HS-27A (cell line): Measurements from ENCODE around the gene OR52E8.

Source experiments
- DNase-seq: peaks from one replicate; pipeline ENCODE4 v3.0.0-alpha.2; 2012; ENCODE audit warnings: low read depth, missing footprints

OR52E8 gene

DNA sequence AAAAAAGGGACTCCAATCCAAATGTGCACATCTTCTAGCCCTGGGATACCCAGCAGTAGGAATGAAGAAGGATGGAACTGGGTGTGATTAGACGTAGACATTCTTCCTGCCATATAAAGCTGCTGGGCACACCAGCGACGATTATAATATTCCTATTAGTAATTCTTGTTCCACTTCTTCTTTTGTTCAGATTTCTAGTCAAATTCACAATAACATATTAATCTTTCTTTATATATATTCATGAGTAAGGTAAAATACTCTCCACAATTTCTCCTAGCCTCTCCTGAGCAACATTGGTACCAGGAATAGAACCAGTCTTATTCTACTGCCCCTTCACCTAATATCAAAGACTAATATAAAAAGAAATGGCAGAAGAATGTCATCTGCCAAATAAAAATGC is at the start of gene OR52E8:
OR52E8 (minus strand) TSS at position 101 of the 400 bp plus-strand sequence; CDS start at position 101, 0 bp downstream.
- DNase-seq, result no peak

GRCh38 chr11:5899534-5899933 is 42.0 kb upstream of the OR52E8 start:
- no peak for DNase-seq

DNA sequence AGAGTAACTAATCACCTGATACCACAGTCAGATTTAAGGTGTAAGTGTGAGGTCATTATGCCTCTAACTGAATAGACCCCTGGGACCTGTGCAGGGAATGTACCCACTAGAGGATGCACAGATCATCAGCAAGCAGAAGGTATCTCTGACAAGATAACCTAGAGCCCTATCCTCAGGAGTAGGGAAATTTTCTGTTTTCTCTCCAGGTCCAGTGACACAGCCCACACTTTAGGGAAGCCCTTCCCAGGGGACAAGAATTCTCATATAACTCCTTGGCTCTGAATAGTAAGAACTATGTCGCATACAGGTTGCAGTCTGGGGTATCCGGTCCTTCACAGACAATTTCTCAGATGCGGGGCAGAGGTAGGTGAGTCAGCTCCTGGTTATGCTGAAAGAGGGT is 35.4 kb upstream of the OR52E8 start, which contains the start of gene OR52E5:
OR52E5 (plus strand) TSS at position 301 of the 400 bp plus-strand sequence. CDS start 7,569 bp downstream, outside the sequence.
- DNase-seq, result no peak

GRCh38 chr11:5891216-5891800 is 33.8 kb upstream of the OR52E8 start:
- no peak for DNase-seq

GRCh38 chr11:5887661-5888060 is 30.2 kb upstream of the OR52E8 start:
- DNase-seq, result no peak

DNA sequence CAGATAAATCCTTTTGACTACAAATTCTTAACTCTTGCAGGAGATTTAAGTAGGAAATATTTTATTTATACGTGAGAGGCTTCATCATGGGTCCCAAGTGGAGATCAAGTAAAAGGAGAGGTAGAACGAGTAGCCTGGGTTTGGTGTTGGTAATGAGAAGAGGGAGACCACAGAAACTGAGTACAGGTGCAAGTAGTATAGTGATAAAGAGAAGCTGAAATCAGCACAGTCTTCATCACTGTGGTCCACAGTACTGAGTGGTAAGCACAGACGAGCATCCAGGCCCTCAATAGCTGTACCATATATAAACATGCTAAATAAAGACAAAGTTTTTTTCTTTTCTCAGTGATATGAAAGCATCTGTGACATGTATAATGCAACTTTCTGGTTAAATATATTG is 29.7 kb upstream of the OR52E8 start:
- no peak for DNase-seq

DNA sequence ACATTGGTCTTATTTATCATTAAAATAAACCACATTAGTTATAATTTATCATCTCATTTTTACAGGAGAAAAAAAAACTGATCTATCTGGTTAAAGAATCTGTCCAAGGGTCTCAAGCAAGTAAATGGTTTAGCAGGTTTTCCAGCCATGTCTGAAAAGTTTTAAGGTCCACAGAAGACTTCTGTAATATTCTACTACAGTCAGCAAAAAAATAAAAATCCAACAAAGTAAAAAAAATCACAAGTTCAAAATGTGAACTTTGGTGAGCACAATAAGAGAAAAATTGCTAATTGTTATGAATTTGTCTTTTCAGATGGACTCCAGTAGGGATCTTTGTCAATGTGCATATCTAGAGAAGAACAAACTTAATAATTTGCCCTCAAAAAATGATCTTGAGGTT is 24.3 kb upstream of the OR52E8 start:
- no peak for DNase-seq

- DNase-seq, result no peak
Measured at GRCh38 chr11:5880329-5880728, 22.8 kb upstream of the OR52E8 start, which contains the start of gene OR52E4. Gene OR52E4 (plus strand): TSS chr11:5880629. CDS start chr11:5884293, 3,664 bp downstream.

- DNase-seq, result no peak
Measured at GRCh38 chr11:5878564-5878963, 21.1 kb upstream of the OR52E8 start.

DNA sequence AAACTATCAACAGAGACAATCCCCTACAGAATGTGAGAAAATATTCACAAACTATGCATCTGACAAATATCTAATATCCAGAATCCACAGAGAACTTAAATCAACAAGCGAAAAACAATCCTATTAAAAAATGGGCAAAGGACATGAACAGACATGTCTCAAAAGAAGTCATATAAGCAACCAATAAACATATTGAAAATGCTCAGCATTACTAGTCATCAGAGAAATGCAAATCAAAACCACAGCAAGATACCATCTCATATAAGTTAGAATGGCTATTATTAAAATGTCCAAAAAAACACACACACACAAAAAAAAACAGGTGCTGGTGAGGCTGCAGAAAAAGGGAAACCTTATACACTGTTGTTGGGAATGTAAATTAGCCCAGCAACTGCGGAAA is 8.3 kb upstream of the OR52E8 start:
- no peak for DNase-seq

- DNase-seq, result no peak
Measured at GRCh38 chr11:5851002-5851401, 6.5 kb downstream of the OR52E8 start.

DNA sequence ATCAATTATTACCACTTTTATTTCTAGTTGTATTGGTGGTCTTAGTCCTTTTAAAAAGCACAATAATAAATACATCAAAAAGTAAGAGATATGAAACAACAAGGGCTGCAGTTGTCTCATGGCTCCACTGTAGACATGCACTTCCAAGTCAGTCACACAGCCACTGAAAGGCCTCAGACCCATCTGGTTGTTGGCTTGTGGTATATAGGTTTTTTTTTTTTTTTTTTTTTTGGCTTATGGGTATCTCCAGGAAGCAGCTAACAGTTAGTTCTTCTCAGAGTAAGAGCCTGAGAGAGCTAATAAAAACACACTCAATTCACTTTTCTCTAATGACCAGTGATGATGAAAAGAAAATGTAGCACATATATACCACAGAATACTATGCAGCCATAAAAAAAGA is 9.8 kb downstream of the OR52E8 start:
- DNase-seq, result no peak

DNA sequence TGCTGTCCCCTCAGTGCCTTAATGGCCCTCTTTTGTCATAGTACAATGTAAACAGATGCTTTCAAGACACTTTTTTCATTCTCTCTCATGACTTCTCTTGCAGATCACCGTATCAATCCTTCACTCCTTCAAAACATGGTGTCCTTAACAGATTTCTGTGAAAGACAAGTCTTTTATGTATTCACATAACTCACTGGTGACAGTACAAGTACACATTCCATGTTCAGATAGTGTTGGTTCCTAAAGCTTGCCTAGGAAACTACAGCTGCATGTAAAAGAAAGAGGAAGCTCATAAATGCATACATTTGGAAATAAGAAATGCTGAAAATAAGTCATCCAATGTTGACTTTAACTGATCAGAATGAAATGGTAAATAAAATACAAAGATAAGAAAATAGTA is 10.8 kb downstream of the OR52E8 start:
- no peak for DNase-seq

DNA sequence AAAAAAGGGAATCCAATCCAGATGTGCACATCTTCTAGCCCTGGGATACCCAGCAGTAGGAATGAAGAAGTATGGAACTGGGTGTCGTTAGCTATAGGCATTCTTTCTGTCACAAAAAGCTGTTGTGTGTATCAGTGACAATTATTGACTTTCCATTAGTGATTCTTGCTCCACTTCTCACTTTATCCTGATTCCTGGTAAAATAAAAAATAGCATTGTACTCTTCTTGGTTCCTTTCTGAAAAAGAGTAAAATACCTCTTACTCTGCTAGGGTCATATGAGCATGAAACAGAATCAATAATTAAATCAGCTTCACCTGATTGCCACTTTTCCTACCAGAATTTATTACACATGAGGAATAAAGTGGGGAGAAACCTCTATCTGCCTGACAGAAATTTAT is 15.7 kb downstream of the OR52E8 start, which contains the start of gene OR52E6:
OR52E6 (minus strand) TSS at position 101 of the 400 bp plus-strand sequence; CDS start at position 101, 0 bp downstream.
- no peak for DNase-seq

GRCh38 chr11:5837695-5838094 is 19.8 kb downstream of the OR52E8 start:
- DNase-seq, result no peak

DNA sequence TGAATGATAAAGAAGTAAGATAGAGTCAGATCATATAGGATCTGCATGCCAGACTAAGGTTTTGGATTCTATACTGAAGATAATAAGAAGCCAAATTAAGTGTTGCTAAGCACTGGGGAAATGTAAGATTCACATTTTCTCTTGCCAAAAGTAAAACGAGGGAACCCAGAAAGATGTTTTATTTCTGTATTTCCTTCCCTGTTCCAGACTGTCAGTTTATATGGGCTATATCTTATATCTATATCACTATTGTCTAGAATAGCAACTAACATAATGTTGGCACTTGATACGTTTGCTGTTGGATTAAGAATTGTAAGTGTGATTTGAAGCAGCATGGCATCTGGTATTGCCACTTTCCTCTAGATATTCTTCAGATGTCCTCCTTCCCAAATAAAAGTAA is 24.0 kb downstream of the OR52E8 start:
- no peak for DNase-seq

- no peak for DNase-seq
Measured at GRCh38 chr11:5831196-5831829, 26.2 kb downstream of the OR52E8 start.

DNA sequence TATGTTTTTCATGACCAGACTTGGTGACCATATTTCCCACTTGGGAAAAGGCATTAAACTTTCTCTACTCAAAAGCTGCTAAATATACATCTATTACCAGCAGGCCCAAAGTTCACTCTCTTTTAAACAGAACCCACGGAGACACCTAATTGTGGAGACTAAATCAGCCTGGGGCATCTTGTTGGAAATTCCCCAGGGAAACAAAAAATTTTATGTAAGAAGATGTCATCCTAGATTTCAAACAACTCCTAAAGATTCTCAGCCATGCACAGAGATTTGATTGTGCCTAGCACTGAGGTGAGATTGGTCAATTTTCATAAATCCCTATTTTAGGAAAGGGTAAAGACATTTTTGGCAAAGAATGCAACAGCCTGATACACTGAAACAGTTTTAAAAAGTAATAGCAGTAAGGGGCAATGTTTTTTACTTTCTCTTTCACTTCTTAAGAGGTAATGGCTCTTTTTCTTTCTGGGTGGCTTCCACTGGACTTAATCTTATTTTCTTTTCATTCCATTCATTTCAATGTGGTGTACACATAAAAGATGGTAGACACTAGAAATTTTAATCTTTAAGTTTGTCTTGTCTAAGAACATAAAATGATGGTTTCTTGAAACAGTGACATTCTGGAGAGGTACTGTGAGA is 39.1 kb downstream of the OR52E8 start:
- no peak for DNase-seq

DNA sequence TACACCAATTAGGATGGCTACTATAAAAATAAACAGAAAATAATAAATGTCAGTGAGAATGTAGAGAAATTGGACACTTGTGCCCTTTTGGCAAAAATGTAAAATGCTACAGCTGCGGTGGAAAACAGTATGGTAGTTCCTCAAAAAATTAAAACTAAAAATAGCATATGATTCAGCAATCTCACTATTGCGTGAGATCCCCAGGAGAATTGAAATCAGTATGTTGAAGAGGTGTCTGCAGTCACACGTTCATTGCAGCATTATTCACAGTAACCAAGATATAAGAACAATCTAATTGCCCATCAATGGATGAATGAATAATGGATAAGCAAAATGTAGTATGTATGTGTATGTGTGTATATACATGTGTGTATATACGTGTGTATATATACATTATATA is 42.0 kb downstream of the OR52E8 start:
- DNase-seq, result no peak

DNA sequence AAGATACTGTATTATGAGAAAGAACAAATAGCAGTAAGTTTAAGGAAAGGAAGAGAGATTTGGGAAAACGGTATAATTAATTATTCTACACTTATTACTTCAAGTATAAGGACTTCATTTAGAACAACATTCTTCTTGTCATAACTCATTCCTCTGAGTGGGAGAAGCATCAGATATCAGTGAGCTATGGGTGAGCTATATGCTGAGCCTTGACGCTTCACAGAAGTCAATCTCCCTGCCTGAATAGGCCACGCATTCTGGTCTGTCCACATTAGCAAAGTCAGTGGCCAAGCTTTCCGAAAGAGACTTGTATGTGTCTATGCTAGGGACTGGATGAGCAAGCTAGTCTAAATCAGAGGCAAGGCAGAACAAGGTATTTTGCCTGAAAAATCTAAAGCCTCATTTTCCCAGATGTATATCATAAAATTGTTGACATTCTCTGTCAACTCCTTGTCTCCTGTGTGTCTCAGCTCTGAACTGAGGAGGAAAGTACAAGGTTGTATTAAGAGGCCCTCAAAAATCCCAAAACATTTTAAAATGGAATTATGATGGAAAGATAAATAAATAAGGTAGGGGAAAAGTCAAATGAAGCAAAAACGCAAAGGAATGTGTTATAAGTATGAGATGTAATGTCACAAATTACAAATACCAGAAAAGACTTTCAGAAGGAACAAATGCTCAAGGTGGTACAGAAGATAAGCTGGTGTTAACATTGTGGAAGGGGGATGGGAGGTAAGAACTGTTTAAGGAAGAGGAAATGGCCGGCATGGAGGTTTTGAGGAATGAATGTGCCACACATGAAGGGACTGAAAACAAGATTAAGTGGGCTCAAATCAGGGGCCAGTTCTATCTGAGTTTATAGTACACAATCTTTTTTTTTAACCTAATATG is 47.3 kb downstream of the OR52E8 start:
- no peak for DNase-seq

- no peak for DNase-seq
Measured at GRCh38 chr11:5809122-5809519, 48.4 kb downstream of the OR52E8 start.

GRCh38 chr11:5808500-5809121 is 48.9 kb downstream of the OR52E8 start, which contains the start of gene OR52N2:
Gene OR52N2 (plus strand): TSS chr11:5808924. CDS start chr11:5820336, 11,412 bp downstream.
- peak; percentile 45 for DNase-seq
